ENCODE data around the gene SYNRG. TPM values are rescaled to one million over a fixed set of nuclear protein-coding genes. Genes with fewer than 3 reads are reported as not detected.

Gene SYNRG
- total and polyA plus RNA-seq, 4 donors = 6.5 to 20.5 (median 15.9) TPM

DNA sequence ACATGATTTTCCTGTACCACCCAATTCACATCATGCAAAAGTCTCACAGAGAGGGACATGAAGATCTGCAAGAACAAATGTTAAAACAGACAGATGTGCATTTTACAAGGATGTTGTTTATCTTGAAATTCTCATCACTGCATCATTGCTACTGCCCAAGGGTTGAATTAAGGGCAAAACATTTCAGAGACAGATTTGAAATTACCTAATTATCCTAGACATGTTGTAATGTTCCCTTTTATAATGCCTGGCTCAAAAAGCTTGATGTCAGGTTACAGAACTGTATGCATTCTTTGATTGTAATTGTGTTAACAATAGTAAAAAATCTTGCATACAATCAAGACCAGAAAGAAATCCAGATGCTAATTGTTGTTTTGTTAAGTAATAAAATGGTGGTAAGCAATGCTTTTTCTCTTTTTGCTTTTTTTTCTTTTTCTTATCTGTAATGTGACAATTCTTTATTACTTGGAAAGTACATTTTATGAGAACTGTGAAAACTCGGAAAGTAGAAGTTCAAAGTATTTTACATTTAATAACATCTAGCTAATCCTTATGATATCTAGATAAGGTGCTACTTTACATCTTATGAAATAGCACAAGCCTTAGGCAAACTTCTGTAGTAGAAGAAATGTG is 123.2 kb downstream of the SYNRG start:
- TF ChIP-seq, protein P1, sequence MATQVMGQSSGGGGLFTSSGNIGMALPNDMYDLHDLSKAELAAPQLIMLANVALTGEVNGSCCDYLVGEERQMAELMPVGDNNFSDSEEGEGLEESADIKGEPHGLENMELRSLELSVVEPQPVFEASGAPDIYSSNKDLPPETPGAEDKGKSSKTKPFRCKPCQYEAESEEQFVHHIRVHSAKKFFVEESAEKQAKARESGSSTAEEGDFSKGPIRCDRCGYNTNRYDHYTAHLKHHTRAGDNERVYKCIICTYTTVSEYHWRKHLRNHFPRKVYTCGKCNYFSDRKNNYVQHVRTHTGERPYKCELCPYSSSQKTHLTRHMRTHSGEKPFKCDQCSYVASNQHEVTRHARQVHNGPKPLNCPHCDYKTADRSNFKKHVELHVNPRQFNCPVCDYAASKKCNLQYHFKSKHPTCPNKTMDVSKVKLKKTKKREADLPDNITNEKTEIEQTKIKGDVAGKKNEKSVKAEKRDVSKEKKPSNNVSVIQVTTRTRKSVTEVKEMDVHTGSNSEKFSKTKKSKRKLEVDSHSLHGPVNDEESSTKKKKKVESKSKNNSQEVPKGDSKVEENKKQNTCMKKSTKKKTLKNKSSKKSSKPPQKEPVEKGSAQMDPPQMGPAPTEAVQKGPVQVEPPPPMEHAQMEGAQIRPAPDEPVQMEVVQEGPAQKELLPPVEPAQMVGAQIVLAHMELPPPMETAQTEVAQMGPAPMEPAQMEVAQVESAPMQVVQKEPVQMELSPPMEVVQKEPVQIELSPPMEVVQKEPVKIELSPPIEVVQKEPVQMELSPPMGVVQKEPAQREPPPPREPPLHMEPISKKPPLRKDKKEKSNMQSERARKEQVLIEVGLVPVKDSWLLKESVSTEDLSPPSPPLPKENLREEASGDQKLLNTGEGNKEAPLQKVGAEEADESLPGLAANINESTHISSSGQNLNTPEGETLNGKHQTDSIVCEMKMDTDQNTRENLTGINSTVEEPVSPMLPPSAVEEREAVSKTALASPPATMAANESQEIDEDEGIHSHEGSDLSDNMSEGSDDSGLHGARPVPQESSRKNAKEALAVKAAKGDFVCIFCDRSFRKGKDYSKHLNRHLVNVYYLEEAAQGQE (IDR thresholded peaks at IDR 0.05) = no peak
- TF ChIP-seq, protein P2, sequence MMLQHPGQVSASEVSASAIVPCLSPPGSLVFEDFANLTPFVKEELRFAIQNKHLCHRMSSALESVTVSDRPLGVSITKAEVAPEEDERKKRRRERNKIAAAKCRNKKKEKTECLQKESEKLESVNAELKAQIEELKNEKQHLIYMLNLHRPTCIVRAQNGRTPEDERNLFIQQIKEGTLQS (IDR thresholded peaks at IDR 0.05) = no peak
- TF ChIP-seq GABPA (IDR thresholded peaks at IDR 0.05 in 1 of 2, conservative IDR thresholded peaks at IDR 0.05 in 1 of 2) (no peak), RXRA (IDR thresholded peaks at IDR 0.05) (no peak), YY1 (IDR thresholded peaks at IDR 0.05) (no peak), RAD21 (IDR thresholded peaks at IDR 0.05) (no peak), EGR1 (IDR thresholded peaks at IDR 0.05; ENCODE audit: low read depth in 2 of 2) (no peak), FOXA2 (IDR thresholded peaks at IDR 0.05) (no peak), FOXA1 (IDR thresholded peaks at IDR 0.05) (no peak), TAF1 (conservative IDR thresholded peaks at IDR 0.05) (no peak), SP1 (IDR thresholded peaks at IDR 0.05) (no peak)
- TF ChIP-seq, protein P3, sequence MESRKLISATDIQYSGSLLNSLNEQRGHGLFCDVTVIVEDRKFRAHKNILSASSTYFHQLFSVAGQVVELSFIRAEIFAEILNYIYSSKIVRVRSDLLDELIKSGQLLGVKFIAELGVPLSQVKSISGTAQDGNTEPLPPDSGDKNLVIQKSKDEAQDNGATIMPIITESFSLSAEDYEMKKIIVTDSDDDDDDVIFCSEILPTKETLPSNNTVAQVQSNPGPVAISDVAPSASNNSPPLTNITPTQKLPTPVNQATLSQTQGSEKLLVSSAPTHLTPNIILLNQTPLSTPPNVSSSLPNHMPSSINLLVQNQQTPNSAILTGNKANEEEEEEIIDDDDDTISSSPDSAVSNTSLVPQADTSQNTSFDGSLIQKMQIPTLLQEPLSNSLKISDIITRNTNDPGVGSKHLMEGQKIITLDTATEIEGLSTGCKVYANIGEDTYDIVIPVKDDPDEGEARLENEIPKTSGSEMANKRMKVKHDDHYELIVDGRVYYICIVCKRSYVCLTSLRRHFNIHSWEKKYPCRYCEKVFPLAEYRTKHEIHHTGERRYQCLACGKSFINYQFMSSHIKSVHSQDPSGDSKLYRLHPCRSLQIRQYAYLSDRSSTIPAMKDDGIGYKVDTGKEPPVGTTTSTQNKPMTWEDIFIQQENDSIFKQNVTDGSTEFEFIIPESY (IDR thresholded peaks at IDR 0.05) = no peak
- H3K27me3 ChIP-seq (ENCODE audit: control insufficient read depth in 4 of 4, insufficient read depth in 4 of 4, low read length in 3 of 4) = no peaks in the 10 kb centered on the region
- H3K4me3 ChIP-seq (ENCODE audit: low read depth in 1 of 3, low read length in 3 of 3) = no peak overlapping the region
- 89% methylated on average over 1 of the region's 1 CpG for WGBS
- H3K36me3 ChIP-seq (ENCODE audit: control insufficient read depth in 4 of 4, insufficient read depth in 3 of 4, low read depth in 1 of 4, low read length in 3 of 4) = no peaks in the 10 kb centered on the region
- H3K27ac ChIP-seq (ENCODE audit: low read depth in 1 of 2, low read length in 2 of 2) = no peak overlapping the region
- no peak for DNase-seq (ENCODE audit: low spot score)
- peaks cover 0 to 28% (median 20%) of the 10 kb centered on the region in 4 donors for H3K4me1 ChIP-seq (ENCODE audit: control insufficient read depth in 4 of 4, insufficient read depth in 4 of 4, low read length in 3 of 4)
- H3K9ac ChIP-seq (ENCODE audit: low read depth in 1 of 2, low read length in 2 of 2) = no peak overlapping the region
- H3K9me3 ChIP-seq (ENCODE audit: control insufficient read depth in 4 of 4, low read length in 3 of 4) = no peaks in the 10 kb centered on the region

- peaks cover 0 to 6% (median 3%) of the 10 kb centered on the region in 4 donors for H3K36me3 ChIP-seq (ENCODE audit: control insufficient read depth in 4 of 4, insufficient read depth in 3 of 4, low read depth in 1 of 4, low read length in 3 of 4)
- no peaks in the 10 kb centered on the region for H3K27me3 ChIP-seq (ENCODE audit: control insufficient read depth in 4 of 4, insufficient read depth in 4 of 4, low read length in 3 of 4)
- WGBS = 71% methylated on average over 5 of the region's 5 CpGs
- H3K9ac ChIP-seq (ENCODE audit: low read depth in 1 of 2, low read length in 2 of 2) = no peak overlapping the region
- H3K27ac ChIP-seq (ENCODE audit: low read depth in 1 of 2, low read length in 2 of 2) = no peak overlapping the region
- no peaks in the 10 kb centered on the region for H3K9me3 ChIP-seq (ENCODE audit: control insufficient read depth in 4 of 4, low read length in 3 of 4)
- no peak for TF ChIP-seq YY1 (IDR thresholded peaks at IDR 0.05)
- TF ChIP-seq, protein P1 (IDR thresholded peaks at IDR 0.05) = no peak
- no peak for TF ChIP-seq MAX (IDR thresholded peaks at IDR 0.05)
- no peak for TF ChIP-seq GABPA (IDR thresholded peaks at IDR 0.05 in 1 of 2, conservative IDR thresholded peaks at IDR 0.05 in 1 of 2)
- no peak for TF ChIP-seq FOXA2 (IDR thresholded peaks at IDR 0.05)
- peaks cover 0 to 8% (median 6%) of the 10 kb centered on the region in 4 donors for H3K4me1 ChIP-seq (ENCODE audit: control insufficient read depth in 4 of 4, insufficient read depth in 4 of 4, low read length in 3 of 4)
- no peak overlapping the region for H3K4me3 ChIP-seq (ENCODE audit: low read depth in 1 of 3, low read length in 3 of 3)
- no peak for DNase-seq (ENCODE audit: low spot score)
These were observed 125.7 kb downstream of the SYNRG start for GRCh38 chr17:37483311-37484039.

Data from liver (tissue), 9 donors.